ENCODE measurements around the gene AK1. TPM values are rescaled to one million over a fixed set of nuclear protein-coding genes. Genes with fewer than 3 reads are reported as not detected.
"Not testable (repeated sequence)": the region's sequence is repeated elsewhere in the genome, so short reads cannot be mapped to it uniquely, and the experiment has no call there.

Gene AK1
- total RNA-seq, 1 donor from 2014 or later: 185 TPM

DNA sequence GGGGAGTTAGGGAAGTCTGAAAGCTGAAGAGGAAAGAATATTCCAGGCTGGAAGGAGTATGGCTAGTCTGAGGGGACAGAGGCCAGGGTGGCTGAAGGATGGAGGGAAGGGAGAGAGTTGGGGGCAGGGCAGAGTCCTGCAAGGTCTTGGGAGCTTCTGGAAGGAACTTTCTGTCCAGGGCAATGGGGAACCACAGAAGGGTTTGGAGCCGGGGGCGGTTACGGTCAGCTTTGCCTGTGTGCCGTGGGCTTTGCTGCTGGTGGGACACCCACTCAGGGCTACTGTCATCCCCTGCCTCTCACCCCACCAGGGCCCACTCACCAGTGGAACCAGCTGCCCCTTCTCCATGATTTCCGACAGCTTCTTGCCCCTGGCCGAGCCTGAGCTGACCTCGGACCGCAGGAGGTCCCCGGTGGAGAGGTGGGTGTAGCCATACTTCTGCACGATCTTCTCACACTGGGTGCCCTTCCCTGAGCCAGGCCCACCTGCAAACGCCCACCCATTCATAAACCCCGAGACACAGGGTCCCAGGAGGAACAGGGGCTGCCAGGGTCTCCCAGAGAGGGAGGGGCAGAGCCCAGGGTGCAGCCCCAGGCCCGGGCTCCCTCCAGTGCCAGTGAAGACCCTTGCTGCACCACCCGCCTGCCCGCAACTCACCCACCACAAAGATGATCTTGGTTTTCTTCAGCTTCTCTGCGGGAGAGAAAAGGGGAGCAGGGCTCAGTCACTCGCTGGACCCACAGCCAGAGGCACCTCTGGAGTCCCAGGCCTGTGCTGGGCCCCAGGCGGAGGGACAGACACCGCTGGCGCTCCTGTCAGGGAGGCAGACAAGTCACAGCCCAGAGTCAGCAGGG, 4.9 kb downstream of the AK1 start:
- no peak for DNase-seq
- TF ChIP-seq, protein P1, sequence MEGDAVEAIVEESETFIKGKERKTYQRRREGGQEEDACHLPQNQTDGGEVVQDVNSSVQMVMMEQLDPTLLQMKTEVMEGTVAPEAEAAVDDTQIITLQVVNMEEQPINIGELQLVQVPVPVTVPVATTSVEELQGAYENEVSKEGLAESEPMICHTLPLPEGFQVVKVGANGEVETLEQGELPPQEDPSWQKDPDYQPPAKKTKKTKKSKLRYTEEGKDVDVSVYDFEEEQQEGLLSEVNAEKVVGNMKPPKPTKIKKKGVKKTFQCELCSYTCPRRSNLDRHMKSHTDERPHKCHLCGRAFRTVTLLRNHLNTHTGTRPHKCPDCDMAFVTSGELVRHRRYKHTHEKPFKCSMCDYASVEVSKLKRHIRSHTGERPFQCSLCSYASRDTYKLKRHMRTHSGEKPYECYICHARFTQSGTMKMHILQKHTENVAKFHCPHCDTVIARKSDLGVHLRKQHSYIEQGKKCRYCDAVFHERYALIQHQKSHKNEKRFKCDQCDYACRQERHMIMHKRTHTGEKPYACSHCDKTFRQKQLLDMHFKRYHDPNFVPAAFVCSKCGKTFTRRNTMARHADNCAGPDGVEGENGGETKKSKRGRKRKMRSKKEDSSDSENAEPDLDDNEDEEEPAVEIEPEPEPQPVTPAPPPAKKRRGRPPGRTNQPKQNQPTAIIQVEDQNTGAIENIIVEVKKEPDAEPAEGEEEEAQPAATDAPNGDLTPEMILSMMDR (IDR thresholded peaks at IDR 0.05): no peak
- Histone ChIP-seq H3K27ac (no peak overlapping the region), H3K9me3 (no peaks in the 10 kb centered on the region), H3K4me3 (no peak overlapping the region), H3K27me3 (ENCODE audit: low read depth) (no peaks in the 10 kb centered on the region), H3K36me3 (peaks cover 42% of the 10 kb centered on the region), H3K4me1 (peaks cover 63% of the 10 kb centered on the region)
- ATAC-seq: no peak
- intact Hi-C loops (cut with DNase I): no loop called here

DNA sequence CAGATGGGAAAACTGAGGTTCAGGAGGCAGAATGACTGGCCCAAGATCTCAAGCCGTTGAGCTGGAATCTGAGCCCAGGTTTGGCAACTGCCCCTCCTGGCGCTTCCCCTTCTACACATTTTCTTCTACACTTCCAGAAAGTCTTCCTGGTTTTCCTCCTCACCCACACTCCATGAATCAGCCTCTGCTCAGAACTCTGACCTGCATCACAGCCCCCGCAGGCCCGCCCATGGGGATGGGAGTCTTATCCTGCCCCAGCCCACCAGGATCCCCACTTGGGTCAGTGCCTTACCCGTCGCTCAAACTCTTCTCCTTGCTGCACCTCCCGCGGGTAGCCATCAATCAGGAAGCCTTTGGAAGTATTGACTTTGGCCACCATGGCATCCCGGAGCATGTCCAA, 5.9 kb downstream of the AK1 start:
- H3K9me3 ChIP-seq: no peaks in the 10 kb centered on the region
- TF ChIP-seq, protein P1 (IDR thresholded peaks at IDR 0.05): no peak
- no peaks in the 10 kb centered on the region for H3K27me3 ChIP-seq (ENCODE audit: low read depth)
- peaks cover 46% of the 10 kb centered on the region for H3K36me3 ChIP-seq
- intact Hi-C loops (cut with DNase I): no loop called here
- no peak overlapping the region for H3K4me3 ChIP-seq
- H3K4me1 ChIP-seq: peaks cover 63% of the 10 kb centered on the region
- ATAC-seq: no peak
- DNase-seq: no peak
- H3K27ac ChIP-seq: no peak overlapping the region

- Histone ChIP-seq H3K4me3 (no peak overlapping the region), H3K36me3 (peaks cover 46% of the 10 kb centered on the region), H3K9me3 (no peaks in the 10 kb centered on the region), H3K27me3 (ENCODE audit: low read depth) (no peaks in the 10 kb centered on the region), H3K4me1 (peaks cover 58% of the 10 kb centered on the region), H3K27ac (no peak overlapping the region)
- intact Hi-C loops (cut with DNase I): no loop called here
- DNase-seq (no peak), ATAC-seq (no peak)
- TF ChIP-seq, protein P1 (IDR thresholded peaks at IDR 0.05): no peak
Measured at GRCh38 chr9:127870887-127871286, 6.6 kb downstream of the AK1 start.

DNA sequence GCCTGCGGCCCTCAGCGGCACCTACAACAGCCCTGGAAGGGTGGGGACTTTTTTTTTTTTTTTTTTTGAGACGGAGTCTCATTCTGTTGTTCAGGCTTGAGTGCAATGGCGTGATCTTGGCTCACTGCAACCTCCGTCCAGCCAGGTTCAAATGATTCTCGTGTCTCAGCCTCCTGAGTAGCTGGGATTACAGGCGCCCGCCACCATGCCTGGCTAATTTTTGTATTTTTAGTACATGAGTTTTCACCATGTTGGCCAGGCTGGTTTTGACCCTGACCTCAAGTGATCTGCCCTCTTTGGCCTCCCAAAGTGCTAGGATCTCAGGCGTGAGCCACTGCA, 7.4 kb downstream of the AK1 start:
- H3K9me3 ChIP-seq; intact Hi-C loops (cut with DNase I); DNase-seq; H3K4me3 ChIP-seq; H3K27me3 ChIP-seq (ENCODE audit: low read depth); ATAC-seq: not testable (repeated sequence)
- H3K4me1 ChIP-seq: peaks cover 56% of the 10 kb centered on the region
- peak overlapping the region; percentile 53 for H3K27ac ChIP-seq
- TF ChIP-seq, protein P1 (IDR thresholded peaks at IDR 0.05): peak; percentile 37
- H3K36me3 ChIP-seq: peaks cover 46% of the 10 kb centered on the region

DNA sequence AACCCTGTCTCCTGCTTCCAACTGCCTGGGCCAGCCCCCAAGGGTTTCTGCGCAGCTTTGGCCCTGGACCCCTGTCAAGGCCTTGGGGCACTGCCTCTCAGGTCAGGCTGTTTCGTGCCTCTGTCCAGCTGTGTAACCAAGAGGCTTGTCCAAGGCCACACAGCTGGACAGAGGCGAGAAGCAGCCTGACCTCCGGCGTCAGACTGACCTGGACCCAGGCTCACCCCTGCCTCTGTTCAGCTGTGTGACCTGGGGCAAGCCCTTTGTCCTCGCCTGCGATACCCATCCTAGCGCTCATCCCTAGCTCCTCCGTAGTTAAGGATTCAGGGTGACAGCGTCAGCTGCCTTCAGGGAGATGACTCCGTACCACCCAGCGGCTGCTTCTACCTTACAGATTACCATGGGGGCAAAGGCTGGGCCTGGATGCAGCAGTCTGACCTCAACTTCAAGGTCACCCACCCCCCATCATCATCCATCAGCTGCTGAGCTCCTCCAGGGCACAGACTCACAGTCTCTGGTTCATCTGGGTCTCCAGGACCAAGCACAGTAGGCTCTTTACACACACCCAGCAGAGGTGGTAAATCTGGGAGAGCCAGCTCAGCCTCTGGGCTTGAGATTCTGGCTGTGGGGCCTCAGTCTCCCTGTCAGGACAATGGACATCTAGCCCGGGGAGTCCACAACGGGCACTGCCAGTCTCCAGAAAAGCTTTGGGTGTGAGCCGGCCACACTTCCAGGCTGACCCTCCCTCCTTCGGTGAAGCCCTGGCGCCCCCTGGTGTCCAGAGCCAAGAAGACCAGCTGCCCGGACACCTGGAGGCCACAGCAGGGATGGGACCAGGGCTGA, 7.9 kb downstream of the AK1 start:
- ATAC-seq (peak; percentile 86 to 90), DNase-seq (peak; percentile 92)
- no peaks in the 10 kb centered on the region for H3K9me3 ChIP-seq
- peaks cover 57% of the 10 kb centered on the region for H3K4me1 ChIP-seq
- H3K27ac ChIP-seq: peak overlapping the region; percentile 53
- TF ChIP-seq, protein P1 (IDR thresholded peaks at IDR 0.05): peak; percentile 94
- peaks cover 46% of the 10 kb centered on the region for H3K36me3 ChIP-seq
- intact Hi-C loops (cut with DNase I): no loop called here
- H3K27me3 ChIP-seq (ENCODE audit: low read depth): no peaks in the 10 kb centered on the region
- no peak overlapping the region for H3K4me3 ChIP-seq

All from lower lobe of right lung (tissue), 2 donors.